Muscle of back (tissue), 10 donors: Measurements from ENCODE around the gene IQCK. TPM values are rescaled to one million over a fixed set of nuclear protein-coding genes. Genes with fewer than 3 reads are reported as not detected.

Experiments used
- polyA plus RNA-seq, 10 donors: library from polyadenylated mRNA; unstranded; fragments of 120-200 nt; gene quantifications; one replicate each; pipeline ENCODE4 v1.2.1, GENCODE V29; 2013; ENCODE audit not compliant: insufficient read length in 10 of 10

Gene IQCK
- polyA plus RNA-seq, 10 donors, result 11.2 to 20.1 (median 14.1) TPM

Other genes starting within 250 kb of the IQCK start
- 10 to 100 TPM; 50.1 to 64.1 (median 54.2) TPM for gene GDE1, start 196.2 kb upstream of the IQCK start, polyA plus RNA-seq
- gene CCP110, start 194.3 kb upstream of the IQCK start, polyA plus RNA-seq, result 10 to 100 TPM; 11.6 to 25.5 (median 19.3) TPM
- 10 to 100 TPM; 29.5 to 36.8 (median 34.1) TPM for gene VPS35L, start 162.6 kb upstream of the IQCK start, polyA plus RNA-seq
- gene KNOP1, start within 50 bp of the IQCK start, polyA plus RNA-seq, result 10 to 100 TPM; 16.5 to 26.6 (median 22.6) TPM
- 10 to 100 TPM; 67.4 to 96.0 (median 82.1) TPM for gene GPRC5B, start 166.6 kb downstream of the IQCK start, polyA plus RNA-seq